H1 (cell line): ENCODE data around the gene RPL31. TPM values are rescaled to one million over a fixed set of nuclear protein-coding genes. Genes with fewer than 3 reads are reported as not detected.

Experiments used
- CTCF ChIA-PET: fragments of 300-600 bp; sonication (Branson Sonifier 250); formaldehyde crosslinking; loops from one replicate; lab custom pipeline; 2021; ENCODE audit not compliant: partially characterized antibody; lab: Charles Lee
- POLR2A ChIA-PET: fragments of 300-600 bp; sonication (Branson Sonifier 250); formaldehyde crosslinking; loops from one replicate; lab custom pipeline; 2021; ENCODE audit warnings: inconsistent platforms; ENCODE audit not compliant: partially characterized antibody; lab: Charles Lee
- DNase-seq, 2 experiments: peaks; one replicate each; pipeline versions ENCODE4 v3.0.0 to v3.0.0-alpha.2; 2010 to 2022; ENCODE audit warnings: low spot score in 2 of 2, low read depth in 1 of 2, mixed read lengths in 1 of 2
- FAIRE-seq: peaks from 2 replicates; lab custom pipeline; 2011; peaks lifted over from hg19 to GRCh38; lab: Jason Lieb, UNC
- H2AFZ ChIP-seq: 2 replicates; pipeline ENCODE4 v1.8.1; 2012; ENCODE audit warnings: low read length, inconsistent platforms
- H2AK5ac ChIP-seq: 2 replicates; pipeline ENCODE4 v1.6.1; 2013; ENCODE audit warnings: low read depth, low read length
- H2BK120ac ChIP-seq: replicated peaks from 2 replicates; pipeline ENCODE3; 2013; ENCODE audit warnings: low read depth, low read length, inconsistent platforms
- H2BK12ac ChIP-seq: 2 replicates; pipeline ENCODE4 v1.6.1; 2013; ENCODE audit warnings: low read depth, low read length
- H2BK15ac ChIP-seq: 2 replicates; pipeline ENCODE4 v1.6.1; 2013; ENCODE audit warnings: low read length
- H2BK20ac ChIP-seq: 2 replicates; pipeline ENCODE4 v1.6.1; 2013; ENCODE audit warnings: low read length
- H2BK5ac ChIP-seq: 2 replicates; pipeline ENCODE4 v1.6.1; 2013; ENCODE audit warnings: low read depth, low read length
- H3K14ac ChIP-seq: 2 replicates; pipeline ENCODE4 v1.6.1; 2013; ENCODE audit warnings: inconsistent platforms; ENCODE audit not compliant: insufficient read length
- H3K18ac ChIP-seq: 2 replicates; pipeline ENCODE4 v1.6.1; 2013; ENCODE audit warnings: low read length; ENCODE audit errors: extremely low read depth
- H3K23ac ChIP-seq: 2 replicates; pipeline ENCODE4 v1.6.1; 2013; ENCODE audit warnings: inconsistent platforms; ENCODE audit not compliant: insufficient read length
- H3K23me2 ChIP-seq: 2 replicates; pipeline ENCODE4 v1.6.1; 2013; ENCODE audit warnings: low read depth, low read length
- H3K27ac ChIP-seq: 2 replicates; pipeline ENCODE4 v1.6.1; 2011; ENCODE audit warnings: low read depth, low read length, inconsistent platforms
- H3K27me3 ChIP-seq, 4 experiments: replicated peaks in 1 of 4; 1 replicate in 1 of 4; 2 replicates in 3 of 4; pipeline versions ENCODE4 v1.6.1 to v1.8.1; 2011 to 2013; ENCODE audit warnings: low read length in 3 of 4, mild to moderate bottlenecking in 3 of 4, inconsistent platforms in 2 of 4, mixed read lengths in 2 of 4, moderate library complexity in 1 of 4; ENCODE audit not compliant: control insufficient read depth in 3 of 4, insufficient read depth in 3 of 4; ENCODE audit errors: extremely low read depth in 1 of 4
- H3K36me3 ChIP-seq, 4 experiments: 2 replicates each; pipeline versions ENCODE4 v1.6.1 to v1.8.1; 2011 to 2013; ENCODE audit warnings: mild to moderate bottlenecking in 4 of 4, low read length in 3 of 4, moderate library complexity in 2 of 4, control low read depth in 1 of 4, inconsistent platforms in 1 of 4; ENCODE audit not compliant: insufficient read depth in 4 of 4, control insufficient read depth in 2 of 4
- H3K4ac ChIP-seq: replicated peaks from 2 replicates; pipeline ENCODE3; 2013; ENCODE audit warnings: low read length, low read depth, mixed read lengths, inconsistent platforms; ENCODE audit not compliant: insufficient read length
- H3K4me1 ChIP-seq, 4 experiments: replicated peaks in 1 of 4; 1 replicate in 1 of 4; 2 replicates in 3 of 4; pipeline versions ENCODE4 v1.6.1 to v1.8.1; 2011 to 2013; ENCODE audit warnings: low read length in 3 of 4, inconsistent platforms in 2 of 4, mixed read lengths in 1 of 4; ENCODE audit not compliant: insufficient read depth in 4 of 4, control insufficient read depth in 3 of 4
- H3K4me2 ChIP-seq, 2 experiments: 2 replicates each; pipeline versions ENCODE4 v1.6.1 to v1.8.1; 2011 to 2013; ENCODE audit warnings: low read depth in 2 of 2, low read length in 2 of 2, control low read depth in 1 of 2, inconsistent platforms in 1 of 2, mild to moderate bottlenecking in 1 of 2; ENCODE audit not compliant: insufficient read depth in 1 of 2
- H3K4me3 ChIP-seq, 4 experiments: fragments of 200-600, 300-600 bp in 1 of 4; sonication (generic), shearing (Covaris generic), sonication (Bioruptor Twin) in 1 of 4; 2 replicates each; pipeline versions ENCODE4 v1.5.1 to v1.8.1; 2011 to 2016; ENCODE audit warnings: low read length in 4 of 4, low read depth in 3 of 4, control low read depth in 2 of 4, inconsistent platforms in 2 of 4, mild to moderate bottlenecking in 2 of 4, mixed read lengths in 1 of 4, moderate library complexity in 1 of 4; ENCODE audit not compliant: insufficient read depth in 2 of 4; ENCODE audit errors: extremely low read depth in 1 of 4
- H3K56ac ChIP-seq: replicated peaks from 2 replicates; pipeline ENCODE3; 2013; ENCODE audit warnings: low read depth, mild to moderate bottlenecking, mixed read lengths, low read length, inconsistent platforms; ENCODE audit not compliant: insufficient read length
- H3K79me1 ChIP-seq: 2 replicates; pipeline ENCODE4 v1.6.1; 2013; ENCODE audit warnings: low read depth, low read length, control low read depth
- H3K79me2 ChIP-seq, 2 experiments: 2 replicates each; pipeline versions ENCODE4 v1.6.1 to v1.8.1; 2012 to 2013; ENCODE audit warnings: low read length in 2 of 2, mild to moderate bottlenecking in 2 of 2, inconsistent platforms in 1 of 2; ENCODE audit not compliant: insufficient read depth in 2 of 2, control insufficient read depth in 1 of 2
- H3K9ac ChIP-seq, 4 experiments: replicated peaks in 1 of 4; 1 replicate in 1 of 4; 2 replicates in 3 of 4; pipeline versions ENCODE4 v1.6.1 to v1.8.1; 2011 to 2013; ENCODE audit warnings: low read depth in 3 of 4, low read length in 3 of 4, control low read depth in 2 of 4, mild to moderate bottlenecking in 2 of 4, moderate library complexity in 2 of 4, inconsistent platforms in 1 of 4; ENCODE audit errors: extremely low read depth in 1 of 4
- H3K9me3 ChIP-seq, 2 experiments: 2 replicates each; pipeline versions ENCODE4 v1.6.1 to v1.8.1; 2012 to 2013; ENCODE audit warnings: mild to moderate bottlenecking in 2 of 2, moderate library complexity in 2 of 2, control low read depth in 1 of 2, inconsistent platforms in 1 of 2, low read depth in 1 of 2, low read length in 1 of 2, mixed read lengths in 1 of 2; ENCODE audit not compliant: insufficient read depth in 2 of 2
- H4K20me1 ChIP-seq, 2 experiments: replicated peaks in 1 of 2; 2 replicates each; pipeline versions ENCODE3 to v1.8.1; 2011 to 2013; ENCODE audit warnings: inconsistent platforms in 2 of 2, low read length in 2 of 2, mild to moderate bottlenecking in 1 of 2; ENCODE audit not compliant: insufficient read depth in 2 of 2, control insufficient read depth in 1 of 2
- H4K5ac ChIP-seq: 2 replicates; pipeline ENCODE4 v1.6.1; 2013; ENCODE audit warnings: low read length, low read depth, mixed read lengths, inconsistent platforms; ENCODE audit not compliant: insufficient read length
- H4K8ac ChIP-seq: 2 replicates; pipeline ENCODE4 v1.8.0; 2013; ENCODE audit warnings: mild to moderate bottlenecking, moderate library complexity, low read length, inconsistent platforms; ENCODE audit not compliant: insufficient read depth; ENCODE audit errors: extremely low read depth
- H4K91ac ChIP-seq: replicated peaks from 2 replicates; pipeline ENCODE3; 2013; ENCODE audit warnings: low read length, mixed read lengths, inconsistent platforms; ENCODE audit not compliant: insufficient read length
- E2F6 ChIP-seq: IDR thresholded peaks from 2 replicates; pipeline ENCODE4 v1.6.1; 2012; ENCODE audit warnings: inconsistent platforms
- NANOG ChIP-seq: IDR thresholded peaks from 2 replicates; pipeline ENCODE4 v1.6.1; 2011; ENCODE audit warnings: low read length, low read depth, mild to moderate bottlenecking, inconsistent platforms; ENCODE audit not compliant: insufficient read depth, poor library complexity, severe bottlenecking
- NRF1 ChIP-seq: IDR thresholded peaks from 2 replicates; pipeline ENCODE4 v1.6.1; 2011; ENCODE audit warnings: mild to moderate bottlenecking, low read depth, low read length, improper control_type of control experiment
- POLR2A ChIP-seq, 2 experiments: IDR thresholded peaks; 1 replicate in 1 of 2; 2 replicates in 1 of 2; pipeline ENCODE4 v1.6.1; 2011; ENCODE audit warnings: low read depth in 2 of 2, low read length in 2 of 2, mild to moderate bottlenecking in 2 of 2; ENCODE audit errors: control extremely low read depth in 1 of 2
- POLR2AphosphoS5 ChIP-seq: IDR thresholded peaks from 2 replicates; pipeline ENCODE4 v1.6.1; 2011; ENCODE audit warnings: low read depth, low read length
- TBP ChIP-seq: IDR thresholded peaks from 2 replicates; pipeline ENCODE4 v1.6.1; 2011; ENCODE audit warnings: low read depth, low read length, improper control_type of control experiment
- whole genome bisulfite sequencing, 2 experiments: shearing (Covaris generic) in 1 of 2; methylation state at CpG; one replicate each; pipeline versions ENCODE4 v1.1.6 to v1.1.7; 2013 to 2015; ENCODE audit warnings: low lambda C conversion rate in 2 of 2, mixed read lengths in 2 of 2, inconsistent platforms in 1 of 2, low coverage in 1 of 2, missing lambda C conversion rate in 1 of 2; ENCODE audit not compliant: insufficient replicate concordance in 2 of 2, insufficient coverage in 1 of 2, insufficient read length in 1 of 2; ENCODE audit errors: extremely low coverage in 1 of 2, missing lambda C conversion rate in 1 of 2; 5-methylcytosine and 5-hydroxymethylcytosine counted together
- polyA plus RNA-seq, 7 experiments: library from polyadenylated mRNA; depleted of rRNA in 3 of 7; stranded (reverse) in 5 of 7; unstranded in 2 of 7; fragments of >200 nt in 5 of 7; fragments of 200-250 nt in 2 of 7; gene quantifications; 1 replicate in 5 of 7; 2 replicates in 1 of 7; 4 replicates in 1 of 7; pipeline versions ENCODE4 v1.2.1 to v1.2.3, GENCODE V29; 2011 to 2013; ENCODE audit warnings: missing spikeins in 2 of 7, mixed read lengths in 2 of 7
- total RNA-seq: library from RNA; stranded (reverse); fragmentation: NEBNext Ultra II Directional; extraction: Animal tissue kit (Norgen Biotek cat#: 25700); gene quantifications from 2 replicates; pipeline ENCODE4 v1.2.1, GENCODE V29; 2021

RPL31 gene
- total and polyA plus RNA-seq, 2 of the 8 experiments (the other 6 are each of a cell fraction or from before 2014, with no cell fraction given): 1,463 to 1,722 TPM

- H3K27ac ChIP-seq: no peak overlapping the region
- DNase-seq (no peak), FAIRE-seq (no peak)
- H3K4me2 ChIP-seq: no peak overlapping the region
- H3K9ac ChIP-seq: no peak overlapping the region
- H3K79me2 ChIP-seq: no peaks in the 10 kb centered on the region
- no peak overlapping the region for H2AK5ac ChIP-seq
- H3K9me3 ChIP-seq: no peaks in the 10 kb centered on the region
- no peaks in the 10 kb centered on the region; the same call in 1 of the 2 replicates for H3K79me1 ChIP-seq
- no peak overlapping the region for H4K5ac ChIP-seq
- H2AFZ ChIP-seq: no peak overlapping the region
- POLR2A ChIA-PET: interaction anchor here (0.6 to 1.4 kb wide), 4 partner anchors 9 to 142 kb away, joined by 3 to 7 read pairs (median 3); partner anchors contain the start of gene RPL31
- no peak overlapping the region for H3K4ac ChIP-seq
- TF ChIP-seq NRF1 (no peak), TBP (no peak), NANOG (no peak), POLR2AphosphoS5 (0 out of 2 replicates have a peak, but pooled peaks have one; percentile 37), POLR2A (IDR thresholded peaks at IDR 0.05; ENCODE audit: control extremely low read depth in 1 of 2, low read depth in 2 of 2, low read length in 2 of 2) (peak in 1 of 2 experiments; percentile 25; a peak in 1 of 3 replicates), E2F6 (no peak)
- H3K56ac ChIP-seq: no peak overlapping the region
- CTCF ChIA-PET: interaction anchor here (0.6 to 3.6 kb wide), 4 partner anchors 16 to 401 kb away, joined by 3 to 19 read pairs (median 6); no protein-coding TSS in a partner anchor
- no peak overlapping the region for H2BK12ac ChIP-seq
- peaks cover 9 to 74% (median 34%) of the 10 kb centered on the region in 4 experiments for H3K36me3 ChIP-seq
- no peaks in the 10 kb centered on the region; a peak in 1 of 7 replicates for H3K27me3 ChIP-seq
- H3K14ac ChIP-seq: no peak overlapping the region
- H4K91ac ChIP-seq: no peak overlapping the region
- H3K4me1 ChIP-seq: no peaks in the 10 kb centered on the region; a peak in 1 of 7 replicates
- peaks cover 6 to 16% of the 10 kb centered on the region in 2 experiments for H4K20me1 ChIP-seq
- H4K8ac ChIP-seq: no peak overlapping the region
- 75% methylated on average over 10 of the region's 10 CpGs; no CpG with 5 or more reads in 1 of the 2 experiments for WGBS, 2 experiments
- no peak overlapping the region for H2BK15ac ChIP-seq
- H3K4me3 ChIP-seq: no peak overlapping the region
- no peak overlapping the region for H3K23ac ChIP-seq
- no peak overlapping the region for H3K18ac ChIP-seq
- no peaks in the 10 kb centered on the region for H3K23me2 ChIP-seq
- no peak overlapping the region for H2BK120ac ChIP-seq
- H2BK5ac ChIP-seq: no peak overlapping the region
- no peak overlapping the region for H2BK20ac ChIP-seq
These were observed 9.1 kb downstream of the RPL31 start for GRCh38 chr2:101011152-101011551.
